Measurements from ENCODE around the gene NDUFB4.

DNA sequence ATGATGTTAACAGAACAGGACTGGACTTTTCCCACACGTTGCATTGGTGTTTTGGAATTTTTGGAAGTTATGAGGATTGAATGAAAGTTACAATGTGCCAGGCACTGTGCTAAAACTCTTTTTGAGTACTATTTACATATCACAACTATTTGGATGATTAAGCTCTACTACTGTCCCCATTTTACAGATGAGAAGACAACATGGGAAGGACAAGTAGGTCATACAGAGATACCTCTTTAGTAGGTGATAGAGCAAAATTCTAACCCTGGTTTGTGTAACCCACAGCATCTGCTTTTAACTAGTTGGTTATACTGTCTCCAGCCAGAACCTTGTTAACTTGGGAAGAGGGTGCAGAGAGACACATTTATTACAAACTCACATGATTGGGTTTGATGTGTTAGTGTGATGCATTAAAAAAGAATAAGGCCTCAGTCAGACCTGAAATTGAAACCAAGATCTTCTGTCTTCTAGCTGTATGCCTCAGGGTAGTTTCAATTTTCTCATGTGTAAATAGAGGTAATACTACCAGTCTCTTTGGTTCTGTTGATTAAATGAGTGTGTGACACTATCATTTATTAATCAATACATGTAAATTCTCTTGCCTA, 1.4 kb downstream of the NDUFB4 start:
- no peak for TF ChIP-seq EZH2phosphoT487 (IDR thresholded peaks at IDR 0.05; ENCODE audit: insufficient read depth, low read depth)
- TF ChIP-seq EZH2 (IDR thresholded peaks at IDR 0.05; ENCODE audit: insufficient read depth, poor library complexity, severe bottlenecking): no peak

All from GM23248 (cell line).